Activated T-cell treated with anti-CD3 and anti-CD28 coated beads, Interleukin-2, amount 50 U/mL, for 72 hours (primary cell): ENCODE results near the gene ATCAY. TPM values are rescaled to one million over a fixed set of nuclear protein-coding genes. Genes with fewer than 3 reads are reported as not detected.

Experiments
- ATAC-seq, 2 donors: fragments of 150-1000 bp; cut with Tn5 transposase; replicated peaks in 1 of 2; 2 replicates each; pipeline ENCODE4 v1.10.0; 2021; ENCODE audit warnings: moderate library complexity in 2 of 2, mild to moderate bottlenecking in 1 of 2
- DNase-seq, 2 donors: peaks; one replicate each; pipeline ENCODE4 v3.0.0; 2021 to 2022; ENCODE audit warnings: mixed read lengths in 1 of 2
- H3K27ac Mint-ChIP-seq: one replicate; pipeline ENCODE4 v1.8.0; 2022; ENCODE audit warnings: mild to moderate bottlenecking, moderate library complexity, mixed read lengths
- H3K27me3 Mint-ChIP-seq: one replicate; pipeline ENCODE4 v1.8.0; 2022; ENCODE audit warnings: low read depth, mixed read lengths
- H3K36me3 Mint-ChIP-seq, 2 donors: one replicate each; pipeline ENCODE4 v1.8.0; 2022; ENCODE audit warnings: mixed read lengths in 2 of 2, mild to moderate bottlenecking in 1 of 2; ENCODE audit not compliant: insufficient read depth in 2 of 2
- H3K4me1 Mint-ChIP-seq: one replicate; pipeline ENCODE4 v1.8.0; 2022; ENCODE audit warnings: low read depth, mixed read lengths
- H3K4me3 Mint-ChIP-seq, 2 donors: one replicate each; pipeline ENCODE4 v1.8.0; 2022; ENCODE audit warnings: mild to moderate bottlenecking in 2 of 2, mixed read lengths in 2 of 2, moderate library complexity in 2 of 2
- H3K9me3 Mint-ChIP-seq, 2 donors: one replicate each; pipeline ENCODE4 v1.8.0; 2022; ENCODE audit warnings: mixed read lengths in 2 of 2
- total RNA-seq, 2 donors: library from RNA; stranded (reverse); gene quantifications; one replicate each; pipeline ENCODE4 v1.2.3, GENCODE V29; 2022

ATCAY gene
- total RNA-seq, 2 donors from 2014 or later, result 0.05 TPM; not detected in 1

- H3K4me3 Mint-ChIP-seq, result no peak overlapping the region
- DNase-seq, result no peak
- H3K27me3 Mint-ChIP-seq, result peaks cover 5% of the 10 kb centered on the region
- H3K27ac Mint-ChIP-seq, result no peak overlapping the region
- ATAC-seq, result peak in 1 of 2 donors; percentile 38
- no peaks in the 10 kb centered on the region for H3K4me1 Mint-ChIP-seq
- peaks cover 0 to 2% of the 10 kb centered on the region in 2 donors for H3K9me3 Mint-ChIP-seq
- peaks cover 0 to 2% of the 10 kb centered on the region in 2 donors for H3K36me3 Mint-ChIP-seq
Observed at GRCh38 chr19:3897936-3898335, 17.5 kb downstream of the ATCAY start.

GRCh38 chr19:3898426-3898825, 17.9 kb downstream of the ATCAY start:
- Mint-ChIP-seq H3K4me1 (no peaks in the 10 kb centered on the region), H3K36me3 (peaks cover 0 to 2% of the 10 kb centered on the region in 2 donors), H3K27me3 (peaks cover 5% of the 10 kb centered on the region), H3K9me3 (peaks cover 0 to 2% of the 10 kb centered on the region in 2 donors), H3K27ac (no peak overlapping the region), H3K4me3 (no peak overlapping the region)
- DNase-seq (no peak), ATAC-seq (no peak)

- H3K27ac Mint-ChIP-seq, result no peak overlapping the region
- no peak overlapping the region for H3K4me3 Mint-ChIP-seq
- peaks cover 4% of the 10 kb centered on the region for H3K27me3 Mint-ChIP-seq
- H3K9me3 Mint-ChIP-seq, result peaks cover 0 to 2% of the 10 kb centered on the region in 2 donors
- H3K4me1 Mint-ChIP-seq, result no peaks in the 10 kb centered on the region
- peaks cover 0 to 2% of the 10 kb centered on the region in 2 donors for H3K36me3 Mint-ChIP-seq
- DNase-seq (no peak), ATAC-seq (no peak)
Observed at GRCh38 chr19:3899531-3900294, 19.2 kb downstream of the ATCAY start.

GRCh38 chr19:3902317-3902973, 22.0 kb downstream of the ATCAY start:
- Mint-ChIP-seq H3K27me3 (no peaks in the 10 kb centered on the region), H3K4me1 (no peaks in the 10 kb centered on the region), H3K9me3 (peaks cover 0 to 2% of the 10 kb centered on the region in 2 donors), H3K27ac (no peak overlapping the region), H3K4me3 (no peak overlapping the region), H3K36me3 (peaks cover 0 to 2% of the 10 kb centered on the region in 2 donors)
- DNase-seq (no peak), ATAC-seq (no peak)

- no peaks in the 10 kb centered on the region for H3K4me1 Mint-ChIP-seq
- no peaks in the 10 kb centered on the region for H3K27me3 Mint-ChIP-seq
- H3K4me3 Mint-ChIP-seq, result no peak overlapping the region
- no peaks in the 10 kb centered on the region for H3K36me3 Mint-ChIP-seq
- no peak overlapping the region for H3K27ac Mint-ChIP-seq
- ATAC-seq, result no peak
- no peaks in the 10 kb centered on the region for H3K9me3 Mint-ChIP-seq
- no peak for DNase-seq
Observed at GRCh38 chr19:3904233-3904632, 23.7 kb downstream of the ATCAY start.

- ATAC-seq, result no peak
- no peak overlapping the region for H3K4me3 Mint-ChIP-seq
- no peaks in the 10 kb centered on the region for H3K4me1 Mint-ChIP-seq
- no peak for DNase-seq
- peaks cover 0 to 3% of the 10 kb centered on the region in 2 donors for H3K9me3 Mint-ChIP-seq
- H3K27ac Mint-ChIP-seq, result no peak overlapping the region
- no peaks in the 10 kb centered on the region for H3K27me3 Mint-ChIP-seq
- peaks cover 0 to 2% of the 10 kb centered on the region in 2 donors for H3K36me3 Mint-ChIP-seq
Observed at GRCh38 chr19:3907626-3908265, 27.3 kb downstream of the ATCAY start.

GRCh38 chr19:3908266-3909054, 28.0 kb downstream of the ATCAY start:
- DNase-seq (no peak), ATAC-seq (no peak)
- Mint-ChIP-seq H3K27ac (no peak overlapping the region), H3K36me3 (peaks cover 0 to 2% of the 10 kb centered on the region in 2 donors), H3K4me1 (no peaks in the 10 kb centered on the region), H3K27me3 (no peaks in the 10 kb centered on the region), H3K9me3 (peaks cover 0 to 3% of the 10 kb centered on the region in 2 donors), H3K4me3 (no peak overlapping the region)

- no peak overlapping the region for H3K27ac Mint-ChIP-seq
- H3K4me1 Mint-ChIP-seq, result no peaks in the 10 kb centered on the region
- ATAC-seq (no peak), DNase-seq (no peak)
- no peak overlapping the region for H3K4me3 Mint-ChIP-seq
- H3K36me3 Mint-ChIP-seq, result peaks cover 0 to 2% of the 10 kb centered on the region in 2 donors
- peaks cover 0 to 3% of the 10 kb centered on the region in 2 donors for H3K9me3 Mint-ChIP-seq
- no peaks in the 10 kb centered on the region for H3K27me3 Mint-ChIP-seq
Observed at GRCh38 chr19:3910105-3910504, 29.6 kb downstream of the ATCAY start.

GRCh38 chr19:3914199-3914598, 33.7 kb downstream of the ATCAY start:
- Mint-ChIP-seq H3K4me3 (no peak overlapping the region), H3K27me3 (peaks cover 4% of the 10 kb centered on the region), H3K27ac (no peak overlapping the region), H3K9me3 (peaks cover 0 to 3% of the 10 kb centered on the region in 2 donors), H3K4me1 (no peaks in the 10 kb centered on the region), H3K36me3 (peaks cover 0 to 2% of the 10 kb centered on the region in 2 donors)
- ATAC-seq, result no peak
- no peak for DNase-seq

- no peak overlapping the region for H3K27ac Mint-ChIP-seq
- H3K4me3 Mint-ChIP-seq, result no peak overlapping the region
- no peaks in the 10 kb centered on the region for H3K36me3 Mint-ChIP-seq
- H3K4me1 Mint-ChIP-seq, result no peaks in the 10 kb centered on the region
- no peaks in the 10 kb centered on the region for H3K9me3 Mint-ChIP-seq
- ATAC-seq (no peak), DNase-seq (no peak)
- peaks cover 4% of the 10 kb centered on the region for H3K27me3 Mint-ChIP-seq
Observed at GRCh38 chr19:3916033-3916432, 35.5 kb downstream of the ATCAY start.

GRCh38 chr19:3919793-3920192, 39.3 kb downstream of the ATCAY start:
- Mint-ChIP-seq H3K4me1 (no peaks in the 10 kb centered on the region), H3K27me3 (peaks cover 16% of the 10 kb centered on the region), H3K36me3 (peaks cover 9 to 10% of the 10 kb centered on the region in 2 donors), H3K4me3 (no peak overlapping the region), H3K9me3 (peaks cover 6 to 10% of the 10 kb centered on the region in 2 donors), H3K27ac (no peak overlapping the region)
- no peak for ATAC-seq
- DNase-seq, result no peak

GRCh38 chr19:3923096-3923758, 42.7 kb downstream of the ATCAY start:
- H3K27ac Mint-ChIP-seq, result no peak overlapping the region
- H3K27me3 Mint-ChIP-seq, result peaks cover 11% of the 10 kb centered on the region
- peaks cover 6 to 10% of the 10 kb centered on the region in 2 donors for H3K9me3 Mint-ChIP-seq
- ATAC-seq (no peak), DNase-seq (no peak)
- no peaks in the 10 kb centered on the region for H3K4me1 Mint-ChIP-seq
- no peak overlapping the region for H3K4me3 Mint-ChIP-seq
- H3K36me3 Mint-ChIP-seq, result peaks cover 9 to 10% of the 10 kb centered on the region in 2 donors
